Glutamatergic neuron (in vitro differentiated cells): Measurements from ENCODE around the gene SH3YL1. TPM values are rescaled to one million over a fixed set of nuclear protein-coding genes. Genes with fewer than 3 reads are reported as not detected.

Source experiments
- DNase-seq: peaks from one replicate; pipeline ENCODE4 v3.0.0; 2022
- H3K27ac Mint-ChIP-seq: one replicate; pipeline ENCODE4 v1.8.0; 2020; ENCODE audit warnings: mild to moderate bottlenecking, mixed read lengths, inconsistent platforms; ENCODE audit not compliant: unreplicated experiment
- H3K27me3 Mint-ChIP-seq: one replicate; pipeline ENCODE4 v1.8.0; 2020; ENCODE audit warnings: mild to moderate bottlenecking, moderate library complexity, mixed read lengths, inconsistent platforms; ENCODE audit not compliant: unreplicated experiment
- H3K36me3 Mint-ChIP-seq: one replicate; pipeline ENCODE4 v1.8.0; 2020; ENCODE audit warnings: mild to moderate bottlenecking, mixed read lengths, inconsistent platforms; ENCODE audit not compliant: unreplicated experiment
- H3K4me1 Mint-ChIP-seq: one replicate; pipeline ENCODE4 v1.8.0; 2020; ENCODE audit warnings: mild to moderate bottlenecking, low read depth, mixed read lengths, inconsistent platforms; ENCODE audit not compliant: unreplicated experiment
- H3K4me3 Mint-ChIP-seq: one replicate; pipeline ENCODE4 v1.8.0; 2020; ENCODE audit warnings: mild to moderate bottlenecking, mixed read lengths, inconsistent platforms; ENCODE audit not compliant: unreplicated experiment
- H3K9me3 Mint-ChIP-seq: one replicate; pipeline ENCODE4 v1.8.0; 2020; ENCODE audit warnings: mild to moderate bottlenecking, moderate library complexity, mixed read lengths, inconsistent platforms; ENCODE audit not compliant: unreplicated experiment
- total RNA-seq: library from RNA; stranded (reverse); fragmentation: NEBNext Ultra II Directional; extraction: Animal tissue kit (Norgen Biotek cat#: 25700); gene quantifications from one replicate; pipeline ENCODE4 v1.2.1, GENCODE V29; 2021; ENCODE audit not compliant: unreplicated experiment
- TF ChIP-seq, protein P1 (sequence below): fragments of 200-600 bp; sonication (generic); IDR thresholded peaks from one replicate; pipeline ENCODE4 v1.5.0; 2021; ENCODE audit not compliant: partially characterized antibody, unreplicated experiment

SH3YL1 gene
- total RNA-seq, 1 donor from 2014 or later = 21.4 TPM

DNA sequence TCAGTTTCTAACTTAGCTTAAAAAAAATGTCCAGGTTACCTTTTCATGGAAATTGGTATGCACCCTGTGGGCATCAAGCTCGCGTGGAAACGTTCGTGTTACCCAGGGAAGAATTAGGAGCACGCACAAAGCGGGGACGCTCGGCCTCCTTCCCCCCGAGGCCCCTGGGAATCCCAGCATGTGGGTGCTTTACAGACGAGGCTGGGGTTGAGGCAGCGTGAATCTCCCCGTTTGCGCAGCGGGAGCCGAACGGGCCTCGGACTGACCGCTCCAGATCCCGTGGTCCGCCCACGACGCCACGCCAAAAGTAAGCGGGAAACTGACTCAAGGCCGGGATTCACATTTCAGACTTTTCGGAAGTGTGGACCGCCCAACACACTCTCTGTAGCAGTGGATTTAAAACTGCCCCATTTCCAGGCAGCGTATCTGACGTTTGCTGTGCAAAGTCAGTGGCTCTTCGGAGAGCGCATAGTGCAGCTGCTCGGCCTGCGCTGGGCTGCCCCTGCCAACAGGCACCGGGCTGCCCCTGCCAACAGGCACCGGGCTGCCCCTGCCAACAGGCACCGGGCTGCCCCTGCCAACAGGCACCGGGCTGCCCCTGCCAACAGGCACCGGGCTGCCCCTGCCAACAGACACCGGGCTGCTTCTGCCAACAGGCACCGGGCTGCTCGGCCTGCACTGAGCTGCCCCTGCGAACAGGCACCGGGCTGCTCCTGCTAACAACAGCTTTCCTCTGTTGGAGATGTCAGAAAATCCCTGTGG, 49.7 kb downstream of the SH3YL1 start:
- H3K27me3 Mint-ChIP-seq = no peaks in the 10 kb centered on the region
- TF ChIP-seq, protein P1, sequence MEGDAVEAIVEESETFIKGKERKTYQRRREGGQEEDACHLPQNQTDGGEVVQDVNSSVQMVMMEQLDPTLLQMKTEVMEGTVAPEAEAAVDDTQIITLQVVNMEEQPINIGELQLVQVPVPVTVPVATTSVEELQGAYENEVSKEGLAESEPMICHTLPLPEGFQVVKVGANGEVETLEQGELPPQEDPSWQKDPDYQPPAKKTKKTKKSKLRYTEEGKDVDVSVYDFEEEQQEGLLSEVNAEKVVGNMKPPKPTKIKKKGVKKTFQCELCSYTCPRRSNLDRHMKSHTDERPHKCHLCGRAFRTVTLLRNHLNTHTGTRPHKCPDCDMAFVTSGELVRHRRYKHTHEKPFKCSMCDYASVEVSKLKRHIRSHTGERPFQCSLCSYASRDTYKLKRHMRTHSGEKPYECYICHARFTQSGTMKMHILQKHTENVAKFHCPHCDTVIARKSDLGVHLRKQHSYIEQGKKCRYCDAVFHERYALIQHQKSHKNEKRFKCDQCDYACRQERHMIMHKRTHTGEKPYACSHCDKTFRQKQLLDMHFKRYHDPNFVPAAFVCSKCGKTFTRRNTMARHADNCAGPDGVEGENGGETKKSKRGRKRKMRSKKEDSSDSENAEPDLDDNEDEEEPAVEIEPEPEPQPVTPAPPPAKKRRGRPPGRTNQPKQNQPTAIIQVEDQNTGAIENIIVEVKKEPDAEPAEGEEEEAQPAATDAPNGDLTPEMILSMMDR = no peak
- no peak overlapping the region for H3K27ac Mint-ChIP-seq
- DNase-seq = no peak
- H3K4me1 Mint-ChIP-seq = no peaks in the 10 kb centered on the region
- H3K4me3 Mint-ChIP-seq = no peak overlapping the region
- H3K9me3 Mint-ChIP-seq = peaks cover 3% of the 10 kb centered on the region
- H3K36me3 Mint-ChIP-seq = peaks cover 7% of the 10 kb centered on the region

DNA sequence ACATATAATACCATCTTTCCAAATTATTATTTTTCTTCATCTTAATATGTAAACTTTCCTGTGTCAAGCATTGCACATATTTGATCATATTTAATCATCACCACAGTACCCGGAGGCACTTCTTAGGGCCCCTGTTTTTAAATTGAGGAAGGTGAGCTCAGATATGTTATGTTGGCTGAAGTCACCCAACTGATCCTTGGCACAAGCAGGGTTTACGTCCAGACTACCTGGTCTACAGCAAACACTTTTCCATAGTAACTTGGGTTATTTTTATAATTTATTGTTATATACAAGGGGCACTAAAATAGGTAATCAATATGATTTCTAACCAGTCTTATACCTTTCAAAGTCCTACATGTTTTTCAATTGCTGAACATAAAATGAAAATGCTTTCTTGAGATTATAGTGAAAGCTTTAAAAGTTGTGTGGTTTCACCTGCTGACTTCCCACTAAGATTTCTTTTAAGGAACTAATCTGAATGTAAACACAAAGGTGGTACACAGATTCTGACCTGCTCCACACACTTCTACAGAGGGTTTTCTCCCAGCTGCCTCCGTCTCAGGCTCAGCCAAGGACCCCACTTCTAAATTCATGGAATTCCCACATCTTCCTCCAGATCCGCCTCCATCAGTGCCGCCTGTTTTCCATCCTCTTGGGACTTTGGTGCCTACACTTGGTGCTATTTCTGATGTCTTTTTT, 52.2 kb downstream of the SH3YL1 start:
- Mint-ChIP-seq H3K36me3 (peaks cover 7% of the 10 kb centered on the region), H3K27me3 (no peaks in the 10 kb centered on the region), H3K4me3 (no peak overlapping the region), H3K4me1 (no peaks in the 10 kb centered on the region), H3K27ac (no peak overlapping the region), H3K9me3 (peaks cover 3% of the 10 kb centered on the region)
- TF ChIP-seq, protein P1 = no peak
- DNase-seq = no peak

DNA sequence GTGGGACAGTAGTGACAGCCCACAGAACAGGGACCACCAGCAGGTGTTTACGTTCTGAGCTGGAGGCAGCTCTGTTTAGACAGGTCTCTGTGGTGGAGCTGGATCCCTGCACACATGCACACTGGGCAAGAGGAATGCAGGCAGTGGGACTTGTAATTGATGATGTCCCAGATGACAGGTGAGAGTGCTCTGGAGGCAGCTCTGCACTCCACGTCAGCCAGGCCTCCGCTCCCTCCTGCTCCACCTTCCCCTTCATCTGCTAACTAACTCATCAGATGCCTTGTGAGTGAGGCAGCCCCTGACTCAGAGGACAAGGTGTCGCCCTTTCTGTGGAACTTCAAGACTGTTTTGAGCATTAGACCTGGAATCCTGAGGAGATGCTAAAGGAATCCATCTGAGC, 53.2 kb downstream of the SH3YL1 start:
- Mint-ChIP-seq H3K4me3 (no peak overlapping the region), H3K4me1 (no peaks in the 10 kb centered on the region), H3K27ac (no peak overlapping the region), H3K36me3 (peaks cover 7% of the 10 kb centered on the region), H3K9me3 (peaks cover 3% of the 10 kb centered on the region), H3K27me3 (no peaks in the 10 kb centered on the region)
- no peak for DNase-seq
- TF ChIP-seq, protein P1 = no peak

DNA sequence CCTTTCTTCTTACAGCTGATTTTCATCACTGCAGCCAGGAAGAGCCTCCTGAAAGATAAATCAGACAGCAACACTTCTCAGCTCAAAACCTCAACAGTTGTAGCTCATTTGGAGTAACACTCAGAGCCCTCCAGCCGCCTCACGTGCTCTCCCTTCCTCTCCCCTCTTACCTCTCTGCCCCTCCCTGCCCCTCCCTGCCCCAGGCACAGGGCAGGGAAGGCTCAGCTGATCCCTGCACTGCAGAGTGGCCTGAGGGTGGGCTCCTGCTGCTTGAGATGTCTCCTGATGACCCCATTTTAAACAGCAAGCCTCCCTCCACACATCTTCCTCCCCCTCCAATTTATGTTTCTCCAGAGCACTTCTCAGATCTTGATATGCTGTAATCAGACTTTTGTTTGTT, 54.4 kb downstream of the SH3YL1 start:
- no peak overlapping the region for H3K4me3 Mint-ChIP-seq
- H3K4me1 Mint-ChIP-seq = no peaks in the 10 kb centered on the region
- TF ChIP-seq, protein P1 = no peak
- H3K27me3 Mint-ChIP-seq = no peaks in the 10 kb centered on the region
- no peak overlapping the region for H3K27ac Mint-ChIP-seq
- DNase-seq = no peak
- H3K9me3 Mint-ChIP-seq = peaks cover 3% of the 10 kb centered on the region
- peaks cover 7% of the 10 kb centered on the region for H3K36me3 Mint-ChIP-seq

DNA sequence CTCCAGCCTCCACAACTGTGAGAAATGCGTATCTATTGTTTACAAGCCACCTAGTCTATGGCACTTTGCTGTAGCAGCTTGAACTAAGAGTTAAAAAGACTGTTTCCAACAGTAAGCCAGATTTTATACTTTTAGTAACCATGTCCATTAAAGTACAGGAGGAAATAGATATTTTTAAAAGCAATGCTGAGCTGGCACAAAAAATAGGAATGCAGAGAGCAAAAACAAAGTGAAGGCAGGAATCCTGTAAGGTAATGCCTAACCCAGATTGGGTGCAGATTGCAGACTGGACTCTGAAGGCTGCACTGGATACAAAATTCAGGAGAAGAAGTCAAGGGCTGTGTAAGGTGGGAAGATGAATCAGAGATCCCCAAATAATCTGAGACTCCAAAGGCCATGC, 55.5 kb downstream of the SH3YL1 start:
- H3K27ac Mint-ChIP-seq = no peak overlapping the region
- TF ChIP-seq, protein P1 = no peak
- H3K4me3 Mint-ChIP-seq = no peak overlapping the region
- no peaks in the 10 kb centered on the region for H3K27me3 Mint-ChIP-seq
- peaks cover 3% of the 10 kb centered on the region for H3K9me3 Mint-ChIP-seq
- H3K36me3 Mint-ChIP-seq = peaks cover 7% of the 10 kb centered on the region
- DNase-seq = no peak
- H3K4me1 Mint-ChIP-seq = no peaks in the 10 kb centered on the region
